OCI-LY7 (cell line): Measurements from ENCODE around the gene ELK4. TPM values are rescaled to one million over a fixed set of nuclear protein-coding genes. Genes with fewer than 3 reads are reported as not detected.

Source experiments
- BruUV-seq: library from RNA; stranded (reverse); fragments of 400-500 nt; replicated peaks from 2 replicates; lab custom pipeline; 2021; lab: Mats Ljungman, UMichigan
- CTCF ChIA-PET: fragments of 300-600 bp; sonication (Branson Sonifier 250); formaldehyde crosslinking; loops from one replicate; lab custom pipeline; 2022; ENCODE audit warnings: antibody characterized with exemption; ENCODE audit not compliant: unreplicated experiment; lab: Charles Lee
- POLR2A ChIA-PET: fragments of 300-600 bp; sonication (Branson Sonifier 250); formaldehyde crosslinking; loops from one replicate; lab custom pipeline; 2022; ENCODE audit warnings: antibody characterized with exemption; lab: Charles Lee
- DNase-seq: peaks from one replicate; pipeline ENCODE4 v3.0.0-alpha.2; 2015; ENCODE audit warnings: low spot score
- H2AFZ ChIP-seq: fragments of 200-600 bp; sonication (generic), shearing (Covaris generic); 2 replicates; pipeline ENCODE4 v1.6.1; 2014; ENCODE audit warnings: mild to moderate bottlenecking, antibody characterized with exemption, low read length, moderate library complexity
- H3K27ac ChIP-seq: fragments of 200-600 bp; sonication (generic); 2 replicates; pipeline ENCODE4 v1.5.1; 2014; ENCODE audit warnings: mixed run types, low read depth, mild to moderate bottlenecking, moderate library complexity, low read length, inconsistent platforms; ENCODE audit not compliant: poor library complexity, severe bottlenecking
- H3K36me3 ChIP-seq: fragments of 200-600 bp; sonication (generic); 2 replicates; pipeline ENCODE4 v1.6.1; 2014; ENCODE audit warnings: mild to moderate bottlenecking, antibody characterized with exemption, low read length, moderate library complexity, mixed read lengths; ENCODE audit not compliant: insufficient read depth
- H3K4me1 ChIP-seq: fragments of 200-600 bp; sonication (generic); 2 replicates; pipeline ENCODE4 v1.5.1; 2014; ENCODE audit warnings: mild to moderate bottlenecking, low read length; ENCODE audit not compliant: insufficient read depth, poor library complexity, severe bottlenecking
- H3K4me2 ChIP-seq: fragments of 200-600 bp; sonication (generic); 2 replicates; pipeline ENCODE4 v1.6.1; 2014; ENCODE audit warnings: mild to moderate bottlenecking, low read length
- H3K4me3 ChIP-seq: fragments of 200-600 bp; sonication (generic); 2 replicates; pipeline ENCODE4 v1.5.1; 2014; ENCODE audit warnings: mild to moderate bottlenecking, low read depth, low read length; ENCODE audit not compliant: poor library complexity, severe bottlenecking
- H3K79me2 ChIP-seq: fragments of 200-600 bp; sonication (generic); 2 replicates; pipeline ENCODE4 v1.6.1; 2016; ENCODE audit warnings: low read depth, mild to moderate bottlenecking, low read length, moderate library complexity, mixed read lengths; ENCODE audit not compliant: insufficient read depth
- H3K9me2 ChIP-seq: fragments of 200-600 bp; sonication (generic); 2 replicates; pipeline ENCODE4 v1.6.1; 2016; ENCODE audit warnings: mild to moderate bottlenecking, low read length, mixed read lengths; ENCODE audit not compliant: insufficient read depth
- H3K9me3 ChIP-seq: fragments of 200-600 bp; sonication (generic); 2 replicates; pipeline ENCODE4 v1.6.1; 2014; ENCODE audit warnings: mild to moderate bottlenecking, mixed run types, low read length, mixed read lengths
- H4K20me1 ChIP-seq: fragments of 200-600 bp; sonication (generic); 2 replicates; pipeline ENCODE4 v1.6.1; 2014; ENCODE audit warnings: mild to moderate bottlenecking, antibody characterized with exemption, low read length, moderate library complexity, mixed read lengths; ENCODE audit not compliant: insufficient read depth
- EZH2phosphoT487 ChIP-seq: fragments of 200-600 bp; sonication (generic); IDR thresholded peaks from 2 replicates; pipeline ENCODE4 v1.6.1; 2018; ENCODE audit warnings: low read depth, borderline replicate concordance, mild to moderate bottlenecking, mixed run types, antibody characterized with exemption, low read length, moderate library complexity, mixed read lengths
- intact Hi-C: fragments of 100-400 bp; cut with micrococcal nuclease; formaldehyde crosslinking; loops from one replicate; pipeline ENCODE4 v1.10.0; 2022; ENCODE audit not compliant: unreplicated experiment
- total RNA-seq, 2 experiments: library from RNA; depleted of rRNA in 1 of 2; stranded (reverse); fragments of >200 nt in 1 of 2; shearing (Covaris generic) in 1 of 2; gene quantifications; 2 replicates each; pipeline ENCODE4 v1.2.3, GENCODE V29; 2014 to 2022
- TF ChIP-seq, protein P1 (sequence below): fragments of 200-600 bp; sonication (generic); conservative IDR thresholded peaks from 2 replicates; pipeline ENCODE4 v1.5.1; 2014; ENCODE audit warnings: mild to moderate bottlenecking, antibody characterized with exemption, low read length, moderate library complexity, mixed read lengths

ELK4 gene
- total RNA-seq, 2 experiments from 2014 or later, result 26.4 to 88.3 TPM

DNA sequence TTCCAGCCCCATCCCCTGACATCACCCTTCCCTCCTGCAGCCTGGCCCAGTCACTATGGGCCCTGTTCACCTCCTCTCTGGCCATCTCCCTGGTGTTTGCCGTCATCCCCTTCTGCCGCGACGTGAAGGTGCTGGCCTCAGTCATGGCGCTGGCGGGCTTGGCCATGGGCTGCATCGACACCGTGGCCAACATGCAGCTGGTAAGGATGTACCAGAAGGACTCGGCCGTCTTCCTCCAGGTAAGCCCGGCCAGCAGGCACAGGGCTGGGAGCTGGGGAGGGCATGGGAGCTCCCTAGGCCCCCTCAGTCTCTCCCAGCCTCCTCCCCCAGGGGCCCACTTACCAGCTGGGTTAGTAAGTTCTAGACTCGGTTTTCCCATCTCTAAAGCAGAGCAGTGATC, 52.1 kb downstream of the ELK4 start:
- Histone ChIP-seq H3K4me3 (no peak overlapping the region), H3K79me2 (no peaks in the 10 kb centered on the region), H3K4me2 (no peak overlapping the region), H3K9me2 (no peaks in the 10 kb centered on the region), H3K4me1 (peaks cover 11% of the 10 kb centered on the region), H4K20me1 (no peaks in the 10 kb centered on the region), H3K9me3 (no peaks in the 10 kb centered on the region), H3K36me3 (no peaks in the 10 kb centered on the region), H2AFZ (no peak overlapping the region), H3K27ac (no peak overlapping the region)
- intact Hi-C loops, result no loop called here
- TF ChIP-seq EZH2phosphoT487, result no peak
- TF ChIP-seq, protein P1, sequence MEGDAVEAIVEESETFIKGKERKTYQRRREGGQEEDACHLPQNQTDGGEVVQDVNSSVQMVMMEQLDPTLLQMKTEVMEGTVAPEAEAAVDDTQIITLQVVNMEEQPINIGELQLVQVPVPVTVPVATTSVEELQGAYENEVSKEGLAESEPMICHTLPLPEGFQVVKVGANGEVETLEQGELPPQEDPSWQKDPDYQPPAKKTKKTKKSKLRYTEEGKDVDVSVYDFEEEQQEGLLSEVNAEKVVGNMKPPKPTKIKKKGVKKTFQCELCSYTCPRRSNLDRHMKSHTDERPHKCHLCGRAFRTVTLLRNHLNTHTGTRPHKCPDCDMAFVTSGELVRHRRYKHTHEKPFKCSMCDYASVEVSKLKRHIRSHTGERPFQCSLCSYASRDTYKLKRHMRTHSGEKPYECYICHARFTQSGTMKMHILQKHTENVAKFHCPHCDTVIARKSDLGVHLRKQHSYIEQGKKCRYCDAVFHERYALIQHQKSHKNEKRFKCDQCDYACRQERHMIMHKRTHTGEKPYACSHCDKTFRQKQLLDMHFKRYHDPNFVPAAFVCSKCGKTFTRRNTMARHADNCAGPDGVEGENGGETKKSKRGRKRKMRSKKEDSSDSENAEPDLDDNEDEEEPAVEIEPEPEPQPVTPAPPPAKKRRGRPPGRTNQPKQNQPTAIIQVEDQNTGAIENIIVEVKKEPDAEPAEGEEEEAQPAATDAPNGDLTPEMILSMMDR, result no peak
- POLR2A ChIA-PET, result interaction anchor here (1.0 kb wide), 1 partner anchor 53 kb away, joined by 3 read pairs; the partner anchor contains the start of gene ELK4
- BruUV-seq, result no TSS peak
- DNase-seq, result no peak
- CTCF ChIA-PET, result interaction anchor here (1.1 kb wide), 1 partner anchor 8 kb away, joined by 3 read pairs; no protein-coding TSS in a partner anchor

DNA sequence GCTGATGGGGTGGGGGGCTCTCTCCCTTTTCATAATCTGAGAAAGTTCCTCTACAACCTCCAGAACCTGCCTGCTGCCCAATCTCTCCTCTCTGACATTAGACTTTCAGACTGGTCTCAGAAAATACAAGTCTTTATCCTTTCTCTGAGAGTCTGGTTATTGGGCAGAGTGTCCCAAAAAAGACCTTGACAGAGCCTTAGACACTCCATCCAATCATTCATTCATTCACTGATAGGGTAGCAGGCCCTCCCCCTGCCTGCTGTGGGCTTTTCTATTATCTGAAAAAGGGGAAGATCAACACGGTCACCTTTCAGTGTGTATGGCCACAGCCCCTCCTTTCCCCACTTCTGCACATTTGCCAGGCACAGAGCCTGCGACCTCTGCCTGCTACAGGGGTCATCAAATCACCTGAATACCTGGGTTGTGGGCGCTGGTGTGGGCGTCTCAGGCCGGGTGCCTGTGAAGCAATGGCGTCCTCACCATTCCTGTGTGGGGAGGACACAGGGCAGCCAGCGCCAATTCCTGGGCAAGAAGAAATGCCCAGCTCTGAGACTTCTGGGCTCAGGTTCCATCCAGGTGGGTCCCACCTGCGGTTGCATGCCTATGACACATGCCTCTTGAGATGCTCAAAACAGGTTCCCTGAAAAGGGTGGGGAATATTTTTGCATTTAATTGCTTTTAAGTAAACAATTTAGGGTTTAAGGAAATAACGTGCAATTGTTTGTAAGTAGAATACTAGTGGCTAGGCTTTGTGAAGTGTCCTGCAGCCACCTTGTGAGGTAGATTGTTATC, 52.8 kb downstream of the ELK4 start:
- Histone ChIP-seq H3K27ac (no peak overlapping the region), H3K4me1 (peaks cover 11% of the 10 kb centered on the region), H3K79me2 (no peaks in the 10 kb centered on the region), H3K36me3 (no peaks in the 10 kb centered on the region), H3K9me2 (no peaks in the 10 kb centered on the region), H2AFZ (no peak overlapping the region), H4K20me1 (no peaks in the 10 kb centered on the region), H3K4me2 (no peak overlapping the region), H3K9me3 (no peaks in the 10 kb centered on the region), H3K4me3 (no peak overlapping the region)
- BruUV-seq, result no TSS peak
- CTCF ChIA-PET, result interaction anchor here (1.1 kb wide), 1 partner anchor 9 kb away, joined by 3 read pairs; no protein-coding TSS in a partner anchor
- no peak for DNase-seq
- POLR2A ChIA-PET, result interaction anchor here (0.6 kb wide), 1 partner anchor 113 kb away, joined by 3 read pairs; no protein-coding TSS in a partner anchor
- intact Hi-C loops, result no loop called here
- TF ChIP-seq, protein P1, result no peak
- no peak for TF ChIP-seq EZH2phosphoT487
